Glutamatergic neuron (in vitro differentiated cells): ENCODE results near the gene RNF11. TPM values are rescaled to one million over a fixed set of nuclear protein-coding genes. Genes with fewer than 3 reads are reported as not detected.

Experiments used
- DNase-seq: peaks from one replicate; pipeline ENCODE4 v3.0.0; 2022
- H3K27ac Mint-ChIP-seq: one replicate; pipeline ENCODE4 v1.8.0; 2020; ENCODE audit warnings: mild to moderate bottlenecking, mixed read lengths, inconsistent platforms; ENCODE audit not compliant: unreplicated experiment
- H3K27me3 Mint-ChIP-seq: one replicate; pipeline ENCODE4 v1.8.0; 2020; ENCODE audit warnings: mild to moderate bottlenecking, moderate library complexity, mixed read lengths, inconsistent platforms; ENCODE audit not compliant: unreplicated experiment
- H3K36me3 Mint-ChIP-seq: one replicate; pipeline ENCODE4 v1.8.0; 2020; ENCODE audit warnings: mild to moderate bottlenecking, mixed read lengths, inconsistent platforms; ENCODE audit not compliant: unreplicated experiment
- H3K4me1 Mint-ChIP-seq: one replicate; pipeline ENCODE4 v1.8.0; 2020; ENCODE audit warnings: mild to moderate bottlenecking, low read depth, mixed read lengths, inconsistent platforms; ENCODE audit not compliant: unreplicated experiment
- H3K4me3 Mint-ChIP-seq: one replicate; pipeline ENCODE4 v1.8.0; 2020; ENCODE audit warnings: mild to moderate bottlenecking, mixed read lengths, inconsistent platforms; ENCODE audit not compliant: unreplicated experiment
- H3K9me3 Mint-ChIP-seq: one replicate; pipeline ENCODE4 v1.8.0; 2020; ENCODE audit warnings: mild to moderate bottlenecking, moderate library complexity, mixed read lengths, inconsistent platforms; ENCODE audit not compliant: unreplicated experiment
- CTCF ChIP-seq: fragments of 200-600 bp; sonication (generic); IDR thresholded peaks from one replicate; pipeline ENCODE4 v1.5.0; 2021; ENCODE audit not compliant: partially characterized antibody, unreplicated experiment
- total RNA-seq: library from RNA; stranded (reverse); fragmentation: NEBNext Ultra II Directional; extraction: Animal tissue kit (Norgen Biotek cat#: 25700); gene quantifications from one replicate; pipeline ENCODE4 v1.2.1, GENCODE V29; 2021; ENCODE audit not compliant: unreplicated experiment

RNF11 gene
- total RNA-seq, 1 donor from 2014 or later: 81.6 TPM

- H3K4me1 Mint-ChIP-seq: peaks cover 3% of the 10 kb centered on the region
- H3K27ac Mint-ChIP-seq: no peak overlapping the region
- TF ChIP-seq CTCF: no peak
- peaks cover 3% of the 10 kb centered on the region for H3K9me3 Mint-ChIP-seq
- H3K36me3 Mint-ChIP-seq: no peaks in the 10 kb centered on the region
- no peak for DNase-seq
- peaks cover 1% of the 10 kb centered on the region for H3K27me3 Mint-ChIP-seq
- H3K4me3 Mint-ChIP-seq: no peak overlapping the region
Observed at GRCh38 chr1:51322417-51323101, 86.5 kb downstream of the RNF11 start.

Other genes starting within 250 kb of the RNF11 start
- not detected for gene C1orf185, start 134.0 kb upstream of the RNF11 start, total RNA-seq
- gene TTC39A, start 94.3 kb downstream of the RNF11 start, total RNA-seq: 28.0 TPM